HG03045 (cell line): Measurements from ENCODE around the gene STX8.

ENCODE experiments used
- ATAC-seq: cut with Tn5 transposase; IDR thresholded peaks from one replicate; pipeline ENCODE4 v1.9.1; 2021; ENCODE audit warnings: mild to moderate bottlenecking, moderate library complexity; ENCODE audit not compliant: unreplicated experiment

STX8 gene

GRCh38 chr17:9231449-9232154 is 344.0 kb downstream of the STX8 start:
- ATAC-seq, result no peak

GRCh38 chr17:9230861-9231260 is 344.8 kb downstream of the STX8 start:
- ATAC-seq, result no peak

GRCh38 chr17:9230346-9230745 is 345.3 kb downstream of the STX8 start:
- no peak for ATAC-seq

- no peak for ATAC-seq
These were observed 345.8 kb downstream of the STX8 start for GRCh38 chr17:9229826-9230201.

GRCh38 chr17:9229160-9229825 is 346.3 kb downstream of the STX8 start:
- ATAC-seq, result no peak

GRCh38 chr17:9228408-9229159 is 347.0 kb downstream of the STX8 start:
- no peak for ATAC-seq

- ATAC-seq, result no peak
These were observed 347.7 kb downstream of the STX8 start for GRCh38 chr17:9227819-9228407.

GRCh38 chr17:9226794-9227135 is 348.9 kb downstream of the STX8 start:
- no peak for ATAC-seq

- no peak for ATAC-seq
These were observed 349.4 kb downstream of the STX8 start for GRCh38 chr17:9226130-9226793.

- no peak for ATAC-seq
These were observed 350.1 kb downstream of the STX8 start for GRCh38 chr17:9225305-9226101.

- ATAC-seq, result no peak
These were observed 351.1 kb downstream of the STX8 start for GRCh38 chr17:9224485-9224884.

GRCh38 chr17:9223531-9223930 is 352.1 kb downstream of the STX8 start:
- ATAC-seq, result no peak

GRCh38 chr17:9221922-9222180 is 353.8 kb downstream of the STX8 start:
- ATAC-seq, result no peak

GRCh38 chr17:9221147-9221921 is 354.3 kb downstream of the STX8 start:
- ATAC-seq, result no peak

GRCh38 chr17:9220398-9221146 is 355.0 kb downstream of the STX8 start:
- ATAC-seq, result no peak

- ATAC-seq, result no peak
These were observed 355.8 kb downstream of the STX8 start for GRCh38 chr17:9219631-9220397.

- no peak for ATAC-seq
These were observed 356.7 kb downstream of the STX8 start for GRCh38 chr17:9218911-9219310.

- ATAC-seq, result no peak
These were observed 357.5 kb downstream of the STX8 start for GRCh38 chr17:9218064-9218635.
